ENCODE results near the gene PCBP3. TPM values are rescaled to one million over a fixed set of nuclear protein-coding genes. Genes with fewer than 3 reads are reported as not detected.

Gene PCBP3
- total RNA-seq (1 to 10 TPM in 1 of 2 donors, under 1 TPM in 1; 0.37 to 1.6 TPM), polyA plus RNA-seq (under 1 TPM; 0.36 to 0.46 TPM)

- Histone ChIP-seq H3K36me3 (ENCODE audit: control insufficient read depth in 4 of 4, insufficient read depth in 3 of 4, low read depth in 1 of 4, low read length in 3 of 4) (no peaks in the 10 kb centered on the region), H3K9ac (ENCODE audit: low read depth in 1 of 2, low read length in 2 of 2) (no peak within 1 kb of the TSS), H3K4me1 (ENCODE audit: control insufficient read depth in 4 of 4, insufficient read depth in 4 of 4, low read length in 3 of 4) (peaks cover 0 to 7% (median 3%) of the 10 kb centered on the region in 4 donors), H3K4me3 (ENCODE audit: low read depth in 1 of 3, low read length in 3 of 3) (peak within 1 kb of the TSS in 1 of 3 donors; percentile 53), H3K9me3 (ENCODE audit: control insufficient read depth in 4 of 4, low read length in 3 of 4) (no peaks in the 10 kb centered on the region), H3K27ac (ENCODE audit: low read depth in 1 of 2, low read length in 2 of 2) (no peak within 1 kb of the TSS), H3K27me3 (ENCODE audit: control insufficient read depth in 4 of 4, insufficient read depth in 4 of 4, low read length in 3 of 4) (peaks cover 0 to 4% (median under 1%) of the 10 kb centered on the region in 4 donors)
- TF ChIP-seq YY1 (IDR thresholded peaks at IDR 0.05) (no peak), SP1 (IDR thresholded peaks at IDR 0.05) (peak; percentile 23), HNF4A (conservative IDR thresholded peaks at IDR 0.05) (no peak)
- TF ChIP-seq, protein P1, sequence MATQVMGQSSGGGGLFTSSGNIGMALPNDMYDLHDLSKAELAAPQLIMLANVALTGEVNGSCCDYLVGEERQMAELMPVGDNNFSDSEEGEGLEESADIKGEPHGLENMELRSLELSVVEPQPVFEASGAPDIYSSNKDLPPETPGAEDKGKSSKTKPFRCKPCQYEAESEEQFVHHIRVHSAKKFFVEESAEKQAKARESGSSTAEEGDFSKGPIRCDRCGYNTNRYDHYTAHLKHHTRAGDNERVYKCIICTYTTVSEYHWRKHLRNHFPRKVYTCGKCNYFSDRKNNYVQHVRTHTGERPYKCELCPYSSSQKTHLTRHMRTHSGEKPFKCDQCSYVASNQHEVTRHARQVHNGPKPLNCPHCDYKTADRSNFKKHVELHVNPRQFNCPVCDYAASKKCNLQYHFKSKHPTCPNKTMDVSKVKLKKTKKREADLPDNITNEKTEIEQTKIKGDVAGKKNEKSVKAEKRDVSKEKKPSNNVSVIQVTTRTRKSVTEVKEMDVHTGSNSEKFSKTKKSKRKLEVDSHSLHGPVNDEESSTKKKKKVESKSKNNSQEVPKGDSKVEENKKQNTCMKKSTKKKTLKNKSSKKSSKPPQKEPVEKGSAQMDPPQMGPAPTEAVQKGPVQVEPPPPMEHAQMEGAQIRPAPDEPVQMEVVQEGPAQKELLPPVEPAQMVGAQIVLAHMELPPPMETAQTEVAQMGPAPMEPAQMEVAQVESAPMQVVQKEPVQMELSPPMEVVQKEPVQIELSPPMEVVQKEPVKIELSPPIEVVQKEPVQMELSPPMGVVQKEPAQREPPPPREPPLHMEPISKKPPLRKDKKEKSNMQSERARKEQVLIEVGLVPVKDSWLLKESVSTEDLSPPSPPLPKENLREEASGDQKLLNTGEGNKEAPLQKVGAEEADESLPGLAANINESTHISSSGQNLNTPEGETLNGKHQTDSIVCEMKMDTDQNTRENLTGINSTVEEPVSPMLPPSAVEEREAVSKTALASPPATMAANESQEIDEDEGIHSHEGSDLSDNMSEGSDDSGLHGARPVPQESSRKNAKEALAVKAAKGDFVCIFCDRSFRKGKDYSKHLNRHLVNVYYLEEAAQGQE (IDR thresholded peaks at IDR 0.05): no peak
- TF ChIP-seq, protein P2, sequence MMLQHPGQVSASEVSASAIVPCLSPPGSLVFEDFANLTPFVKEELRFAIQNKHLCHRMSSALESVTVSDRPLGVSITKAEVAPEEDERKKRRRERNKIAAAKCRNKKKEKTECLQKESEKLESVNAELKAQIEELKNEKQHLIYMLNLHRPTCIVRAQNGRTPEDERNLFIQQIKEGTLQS (IDR thresholded peaks at IDR 0.05): no peak
- 6% methylated on average over 119 of the region's 120 CpGs for WGBS
- peak; percentile 78 for DNase-seq (ENCODE audit: low spot score)
These were observed at the start of gene PCBP3 for GRCh38 chr21:45643021-45643980. Gene PCBP3, plus strand, starts transcription at chr21:45643725. Its CDS starts 206,361 bp downstream, at chr21:45850086.

DNA sequence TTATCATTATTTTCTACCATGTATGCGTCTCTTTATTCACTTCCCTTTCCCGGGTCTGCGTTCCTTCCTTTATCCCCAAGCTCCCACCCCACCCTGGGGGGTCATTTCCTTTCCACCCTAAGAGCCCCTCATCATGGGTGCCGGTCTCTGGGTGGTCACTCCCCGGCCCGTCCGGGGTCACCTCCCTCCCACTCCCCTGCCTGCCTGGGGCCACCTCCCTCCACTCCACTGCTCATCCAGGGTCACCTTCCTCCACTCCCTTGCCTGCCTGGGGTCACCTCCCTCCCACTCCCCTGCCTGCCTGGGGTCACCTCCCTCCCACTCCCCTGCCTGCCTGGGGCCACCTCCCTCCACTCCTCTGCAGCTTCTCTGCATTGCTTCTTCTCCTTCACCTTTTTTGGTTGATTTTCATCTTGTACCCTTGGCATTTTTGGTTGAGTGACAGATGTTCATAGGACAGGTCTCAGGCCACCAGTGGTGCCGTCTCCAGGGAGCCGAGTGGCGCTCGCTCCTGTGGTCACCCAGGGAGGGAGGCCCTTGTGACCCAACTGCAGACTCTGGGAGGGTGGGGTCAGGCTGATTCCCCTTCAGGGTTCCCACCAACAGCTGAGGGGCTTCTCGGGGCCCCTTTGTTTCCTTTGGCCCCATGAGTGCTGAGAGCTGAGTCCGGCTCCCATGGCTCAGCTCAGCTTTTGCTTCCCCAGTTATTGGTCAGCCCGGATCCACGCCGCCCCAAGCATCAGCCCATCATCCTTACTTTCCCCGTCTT lies 48.6 kb upstream of the PCBP3 start:
- H3K27me3 ChIP-seq (ENCODE audit: control insufficient read depth in 4 of 4, insufficient read depth in 4 of 4, low read length in 3 of 4): no peaks in the 10 kb centered on the region
- peaks cover 0 to 2% (median 0%) of the 10 kb centered on the region in 4 donors for H3K9me3 ChIP-seq (ENCODE audit: control insufficient read depth in 4 of 4, low read length in 3 of 4)
- peaks cover 0 to 4% (median 3%) of the 10 kb centered on the region in 4 donors for H3K4me1 ChIP-seq (ENCODE audit: control insufficient read depth in 4 of 4, insufficient read depth in 4 of 4, low read length in 3 of 4)
- H3K27ac ChIP-seq (ENCODE audit: low read depth in 1 of 2, low read length in 2 of 2): no peak overlapping the region
- no peak overlapping the region for H3K4me3 ChIP-seq (ENCODE audit: low read depth in 1 of 3, low read length in 3 of 3)
- no peak overlapping the region for H3K9ac ChIP-seq (ENCODE audit: low read depth in 1 of 2, low read length in 2 of 2)
- DNase-seq (ENCODE audit: low spot score): no peak
- no peak for TF ChIP-seq FOXA1 (IDR thresholded peaks at IDR 0.05)
- TF ChIP-seq SP1 (IDR thresholded peaks at IDR 0.05): no peak
- no peak for TF ChIP-seq TAF1 (conservative IDR thresholded peaks at IDR 0.05)
- TF ChIP-seq CTCF (IDR thresholded peaks at IDR 0.05; ENCODE audit: low read depth, low read length, missing input control): no peak
- no peak for TF ChIP-seq FOXA2 (IDR thresholded peaks at IDR 0.05)
- no peak for TF ChIP-seq JUND (IDR thresholded peaks at IDR 0.05)
- TF ChIP-seq, protein P2 (IDR thresholded peaks at IDR 0.05): no peak
- TF ChIP-seq, protein P3, sequence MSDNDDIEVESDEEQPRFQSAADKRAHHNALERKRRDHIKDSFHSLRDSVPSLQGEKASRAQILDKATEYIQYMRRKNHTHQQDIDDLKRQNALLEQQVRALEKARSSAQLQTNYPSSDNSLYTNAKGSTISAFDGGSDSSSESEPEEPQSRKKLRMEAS (IDR thresholded peaks at IDR 0.05): no peak
- TF ChIP-seq RXRA (IDR thresholded peaks at IDR 0.05): no peak
- TF ChIP-seq YY1 (IDR thresholded peaks at IDR 0.05): no peak
- no peaks in the 10 kb centered on the region for H3K36me3 ChIP-seq (ENCODE audit: control insufficient read depth in 4 of 4, insufficient read depth in 3 of 4, low read depth in 1 of 4, low read length in 3 of 4)
- 82% methylated on average over 17 of the region's 17 CpGs for WGBS
